Measurements from ENCODE around the gene CELF4.

CELF4 gene

GRCh38 chr18:37551249-37551648, 14.3 kb downstream of the CELF4 start:
- H3K4me3 ChIP-seq (ENCODE audit: low read length) = no peak overlapping the region
- no peaks in the 10 kb centered on the region for H3K79me2 ChIP-seq (ENCODE audit: control insufficient read depth, low read length)
- no peaks in the 10 kb centered on the region for H4K20me1 ChIP-seq (ENCODE audit: control insufficient read depth, insufficient read depth, low read depth, low read length)
- H3K9me2 ChIP-seq (replicated peaks; ENCODE audit: control insufficient read depth, low read length) = no peaks in the 10 kb centered on the region
- no peak overlapping the region for H3K4me2 ChIP-seq (ENCODE audit: low read length)
- TF ChIP-seq EZH2phosphoT487 (IDR thresholded peaks at IDR 0.05; ENCODE audit: borderline replicate concordance, low read length) (no peak), CTCF (IDR thresholded peaks at IDR 0.05; ENCODE audit: low read depth, low read length, poor library complexity, severe bottlenecking) (no peak)
- H3F3A ChIP-seq (ENCODE audit: control insufficient read depth, insufficient read depth) = no peaks in the 10 kb centered on the region
- no peaks in the 10 kb centered on the region for H3K4me1 ChIP-seq (ENCODE audit: control insufficient read depth, low read length)
- H3K27ac ChIP-seq (ENCODE audit: low read depth, low read length) = no peak overlapping the region
- H3K36me3 ChIP-seq (ENCODE audit: control insufficient read depth, low read length) = no peaks in the 10 kb centered on the region
- H3K27me3 ChIP-seq (ENCODE audit: control insufficient read depth, low read length) = no peaks in the 10 kb centered on the region
- no peaks in the 10 kb centered on the region for H3K9me3 ChIP-seq (ENCODE audit: control insufficient read depth, insufficient read depth, low read length)

GRCh38 chr18:37550118-37550875, 15.3 kb downstream of the CELF4 start:
- H3K4me3 ChIP-seq (ENCODE audit: low read length) = no peak overlapping the region
- H3K36me3 ChIP-seq (ENCODE audit: control insufficient read depth, low read length) = no peaks in the 10 kb centered on the region
- no peaks in the 10 kb centered on the region for H3K9me2 ChIP-seq (replicated peaks; ENCODE audit: control insufficient read depth, low read length)
- no peaks in the 10 kb centered on the region for H3K9me3 ChIP-seq (ENCODE audit: control insufficient read depth, insufficient read depth, low read length)
- no peak for TF ChIP-seq EZH2phosphoT487 (IDR thresholded peaks at IDR 0.05; ENCODE audit: borderline replicate concordance, low read length)
- no peaks in the 10 kb centered on the region for H3K4me1 ChIP-seq (ENCODE audit: control insufficient read depth, low read length)
- no peaks in the 10 kb centered on the region for H4K20me1 ChIP-seq (ENCODE audit: control insufficient read depth, insufficient read depth, low read depth, low read length)
- H3K27ac ChIP-seq (ENCODE audit: low read depth, low read length) = no peak overlapping the region
- no peaks in the 10 kb centered on the region for H3F3A ChIP-seq (ENCODE audit: control insufficient read depth, insufficient read depth)
- no peaks in the 10 kb centered on the region for H3K27me3 ChIP-seq (ENCODE audit: control insufficient read depth, low read length)
- H3K79me2 ChIP-seq (ENCODE audit: control insufficient read depth, low read length) = no peaks in the 10 kb centered on the region
- no peak overlapping the region for H3K4me2 ChIP-seq (ENCODE audit: low read length)

- TF ChIP-seq CTCF (IDR thresholded peaks at IDR 0.05; ENCODE audit: low read depth, low read length, poor library complexity, severe bottlenecking) (no peak), EZH2phosphoT487 (IDR thresholded peaks at IDR 0.05; ENCODE audit: borderline replicate concordance, low read length) (no peak)
- Histone ChIP-seq H3K9me3 (ENCODE audit: control insufficient read depth, insufficient read depth, low read length) (no peaks in the 10 kb centered on the region), H3K79me2 (ENCODE audit: control insufficient read depth, low read length) (no peaks in the 10 kb centered on the region), H3K27me3 (ENCODE audit: control insufficient read depth, low read length) (no peaks in the 10 kb centered on the region), H3K36me3 (ENCODE audit: control insufficient read depth, low read length) (no peaks in the 10 kb centered on the region), H3K9me2 (replicated peaks; ENCODE audit: control insufficient read depth, low read length) (no peaks in the 10 kb centered on the region), H3K27ac (ENCODE audit: low read depth, low read length) (no peak overlapping the region), H4K20me1 (ENCODE audit: control insufficient read depth, insufficient read depth, low read depth, low read length) (no peaks in the 10 kb centered on the region), H3K4me2 (ENCODE audit: low read length) (no peak overlapping the region), H3F3A (ENCODE audit: control insufficient read depth, insufficient read depth) (no peaks in the 10 kb centered on the region), H3K4me1 (ENCODE audit: control insufficient read depth, low read length) (no peaks in the 10 kb centered on the region), H3K4me3 (ENCODE audit: low read length) (no peak overlapping the region)
Measured at GRCh38 chr18:37548679-37549289, 16.8 kb downstream of the CELF4 start.

GRCh38 chr18:37547196-37547827, 18.3 kb downstream of the CELF4 start:
- Histone ChIP-seq H4K20me1 (ENCODE audit: control insufficient read depth, insufficient read depth, low read depth, low read length) (no peaks in the 10 kb centered on the region), H3K4me3 (ENCODE audit: low read length) (no peak overlapping the region), H3K9me2 (replicated peaks; ENCODE audit: control insufficient read depth, low read length) (no peaks in the 10 kb centered on the region), H3F3A (ENCODE audit: control insufficient read depth, insufficient read depth) (no peaks in the 10 kb centered on the region), H3K27me3 (ENCODE audit: control insufficient read depth, low read length) (no peaks in the 10 kb centered on the region), H3K79me2 (ENCODE audit: control insufficient read depth, low read length) (no peaks in the 10 kb centered on the region), H3K36me3 (ENCODE audit: control insufficient read depth, low read length) (no peaks in the 10 kb centered on the region), H3K4me2 (ENCODE audit: low read length) (no peak overlapping the region), H3K4me1 (ENCODE audit: control insufficient read depth, low read length) (no peaks in the 10 kb centered on the region), H3K9me3 (ENCODE audit: control insufficient read depth, insufficient read depth, low read length) (no peaks in the 10 kb centered on the region), H3K27ac (ENCODE audit: low read depth, low read length) (no peak overlapping the region)
- TF ChIP-seq EZH2phosphoT487 (IDR thresholded peaks at IDR 0.05; ENCODE audit: borderline replicate concordance, low read length) (no peak), CTCF (IDR thresholded peaks at IDR 0.05; ENCODE audit: low read depth, low read length, poor library complexity, severe bottlenecking) (no peak)
